Measurements from ENCODE around the gene UBE2U. TPM values are rescaled to one million over a fixed set of nuclear protein-coding genes. Genes with fewer than 3 reads are reported as not detected.

UBE2U gene
- total and polyA plus RNA-seq, 12 donors = not detected

- TF ChIP-seq CTCF (IDR thresholded peaks at IDR 0.05) (no peak), POLR2A (IDR thresholded peaks at IDR 0.05) (no peak)
- intact Hi-C loops (cut with DNase I) = no loop called here
These were observed 3.4 kb upstream of the UBE2U start for GRCh38 chr1:64200064-64200463.

GRCh38 chr1:64209221-64209620, 5.8 kb downstream of the UBE2U start:
- Histone ChIP-seq H3K36me3 (replicated peaks in 1 of 2) (no peaks in the 10 kb centered on the region), H3K4me1 (replicated peaks in 1 of 2) (no peaks in the 10 kb centered on the region), H3K9me3 (replicated peaks in 1 of 3) (no peaks in the 10 kb centered on the region), H3K27ac (no peak overlapping the region), H3K27me3 (no peaks in the 10 kb centered on the region), H3K4me3 (no peak overlapping the region)
- TF ChIP-seq CTCF (IDR thresholded peaks at IDR 0.05) = no peak
- TF ChIP-seq POLR2A (IDR thresholded peaks at IDR 0.05) = no peak
- 69 to 78% (median 73%) methylated on average over 2 of the region's 2 CpGs for WGBS, 4 donors
- intact Hi-C loops (cut with DNase I) = no loop called here
- DNase-seq = no peak

More at GRCh38 chr1:64200064-64200463, 3.4 kb upstream of the UBE2U start:
- Histone ChIP-seq H3K36me3 (replicated peaks in 1 of 2) (no peaks in the 10 kb centered on the region), H3K9me3 (replicated peaks in 1 of 3) (no peaks in the 10 kb centered on the region), H3K4me3 (no peak overlapping the region), H3K4me1 (replicated peaks in 1 of 2) (no peaks in the 10 kb centered on the region), H3K27ac (no peak overlapping the region), H3K27me3 (no peaks in the 10 kb centered on the region)
- WGBS, 4 donors = 0 to 95% (median 64%) methylated on average over 1 of the region's 1 CpG
- no peak for DNase-seq

- no peak overlapping the region for H3K27ac ChIP-seq
- no peaks in the 10 kb centered on the region for H3K27me3 ChIP-seq
- no peak overlapping the region for H3K4me3 ChIP-seq
- H3K9me3 ChIP-seq (replicated peaks in 1 of 3) = no peaks in the 10 kb centered on the region
- TF ChIP-seq POLR2A (IDR thresholded peaks at IDR 0.05) = no peak
- no peak for TF ChIP-seq CTCF (IDR thresholded peaks at IDR 0.05)
- intact Hi-C loops (cut with DNase I) = no loop called here
- H3K36me3 ChIP-seq (replicated peaks in 1 of 2) = no peaks in the 10 kb centered on the region
- H3K4me1 ChIP-seq (replicated peaks in 1 of 2) = no peaks in the 10 kb centered on the region
- DNase-seq = no peak
These were observed 8.6 kb downstream of the UBE2U start for GRCh38 chr1:64212031-64212430.

GRCh38 chr1:64215576-64215975, 12.2 kb downstream of the UBE2U start:
- WGBS, 4 donors = 82 to 87% (median 86%) methylated on average over 3 of the region's 3 CpGs
- H3K4me3 ChIP-seq = no peak overlapping the region
- TF ChIP-seq POLR2A (IDR thresholded peaks at IDR 0.05) (no peak), CTCF (IDR thresholded peaks at IDR 0.05) (no peak)
- no peak for DNase-seq
- intact Hi-C loops (cut with DNase I) = no loop called here
- H3K27ac ChIP-seq = no peak overlapping the region
- H3K4me1 ChIP-seq (replicated peaks in 1 of 2) = no peaks in the 10 kb centered on the region
- no peaks in the 10 kb centered on the region for H3K27me3 ChIP-seq
- no peaks in the 10 kb centered on the region for H3K9me3 ChIP-seq (replicated peaks in 1 of 3)
- no peaks in the 10 kb centered on the region for H3K36me3 ChIP-seq (replicated peaks in 1 of 2)

Data from adrenal gland (tissue), 12 donors.